T-helper 2 cell (primary cell): Measurements from ENCODE around the gene SETD1B.
"Not testable (repeated sequence)": the region's sequence is repeated elsewhere in the genome, so short reads cannot be mapped to it uniquely, and the experiment has no call there.

ENCODE experiments used
- DNase-seq, 5 experiments: peaks; one replicate each; pipeline versions ENCODE4 v3.0.0 to v3.0.0-alpha.2; 2012 to 2022

The SETD1B gene

GRCh38 chr12:121781484-121781997 is 22.3 kb upstream of the SETD1B start:
- no peak for DNase-seq

- DNase-seq: peak in 3 of 5 experiments; percentile 37 to 64 (median 46)
These were observed 21.5 kb upstream of the SETD1B start for GRCh38 chr12:121781998-121782979.

GRCh38 chr12:121783766-121784165 is 20.0 kb upstream of the SETD1B start:
- no peak for DNase-seq

GRCh38 chr12:121784460-121784859 is 19.3 kb upstream of the SETD1B start:
- no peak for DNase-seq

- DNase-seq: peak in 3 of 5 experiments; percentile 36 to 79 (median 64)
These were observed 17.4 kb upstream of the SETD1B start for GRCh38 chr12:121786440-121786825.

GRCh38 chr12:121787063-121788025 is 16.5 kb upstream of the SETD1B start:
- peak in 3 of 5 experiments; percentile 48 to 75 (median 65) for DNase-seq

- peak in 1 of 5 experiments; percentile 44 for DNase-seq
These were observed 15.5 kb upstream of the SETD1B start for GRCh38 chr12:121788176-121788818.

GRCh38 chr12:121789233-121789781 is 14.5 kb upstream of the SETD1B start:
- DNase-seq: peak in 2 of 5 experiments; percentile 65 to 71

GRCh38 chr12:121789800-121790728 is 13.7 kb upstream of the SETD1B start:
- DNase-seq: peak; percentile 80 to 98 (median 93)

- not testable (repeated sequence) for DNase-seq
These were observed 13.0 kb upstream of the SETD1B start for GRCh38 chr12:121790785-121791184.

GRCh38 chr12:121791671-121792551 is 11.9 kb upstream of the SETD1B start:
- peak in 2 of 5 experiments; percentile 31 to 69 for DNase-seq

- peak in 3 of 5 experiments; percentile 50 to 78 (median 60) for DNase-seq
These were observed 11.0 kb upstream of the SETD1B start for GRCh38 chr12:121792607-121793439.

GRCh38 chr12:121793440-121793837 is 10.4 kb upstream of the SETD1B start, which contains the start of gene RHOF:
TSS of gene RHOF (minus strand) at chr12:121793688. CDS start at chr12:121793633, 55 bp downstream.
- peak in 1 of 5 experiments; percentile 53 for DNase-seq

GRCh38 chr12:121793838-121794533 is 9.8 kb upstream of the SETD1B start:
- DNase-seq: peak; percentile 86 to 97 (median 93)

- DNase-seq: peak in 1 of 5 experiments; percentile 42
These were observed 9.2 kb upstream of the SETD1B start for GRCh38 chr12:121794534-121795033.

GRCh38 chr12:121795034-121795968 is 8.5 kb upstream of the SETD1B start:
- DNase-seq: peak; percentile 70 to 79 (median 76)
